ENCODE results near the gene TSC1. TPM values are rescaled to one million over a fixed set of nuclear protein-coding genes. Genes with fewer than 3 reads are reported as not detected.

The TSC1 gene
- total RNA-seq, 1 donor from 2014 or later, result 64.9 TPM

DNA sequence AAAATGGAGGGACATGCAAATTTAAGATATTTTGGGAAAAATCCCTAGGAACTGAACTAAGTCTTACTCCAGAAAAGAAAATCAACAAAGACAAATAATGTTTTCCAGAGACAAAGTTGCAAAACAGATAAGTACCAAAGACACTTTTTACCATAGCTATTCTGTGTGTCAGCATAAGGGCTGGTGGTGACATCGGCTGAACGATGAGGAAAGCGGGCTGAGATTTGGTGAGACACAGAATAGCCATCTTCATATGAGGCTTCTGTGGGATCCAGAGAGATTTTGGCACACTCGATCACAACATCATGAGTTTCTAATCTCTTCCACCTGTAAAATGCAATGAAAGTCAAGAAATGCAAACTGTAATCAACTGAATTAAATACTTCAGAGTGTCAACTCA, 32.3 kb downstream of the TSC1 start:
- TF ChIP-seq, protein P1, sequence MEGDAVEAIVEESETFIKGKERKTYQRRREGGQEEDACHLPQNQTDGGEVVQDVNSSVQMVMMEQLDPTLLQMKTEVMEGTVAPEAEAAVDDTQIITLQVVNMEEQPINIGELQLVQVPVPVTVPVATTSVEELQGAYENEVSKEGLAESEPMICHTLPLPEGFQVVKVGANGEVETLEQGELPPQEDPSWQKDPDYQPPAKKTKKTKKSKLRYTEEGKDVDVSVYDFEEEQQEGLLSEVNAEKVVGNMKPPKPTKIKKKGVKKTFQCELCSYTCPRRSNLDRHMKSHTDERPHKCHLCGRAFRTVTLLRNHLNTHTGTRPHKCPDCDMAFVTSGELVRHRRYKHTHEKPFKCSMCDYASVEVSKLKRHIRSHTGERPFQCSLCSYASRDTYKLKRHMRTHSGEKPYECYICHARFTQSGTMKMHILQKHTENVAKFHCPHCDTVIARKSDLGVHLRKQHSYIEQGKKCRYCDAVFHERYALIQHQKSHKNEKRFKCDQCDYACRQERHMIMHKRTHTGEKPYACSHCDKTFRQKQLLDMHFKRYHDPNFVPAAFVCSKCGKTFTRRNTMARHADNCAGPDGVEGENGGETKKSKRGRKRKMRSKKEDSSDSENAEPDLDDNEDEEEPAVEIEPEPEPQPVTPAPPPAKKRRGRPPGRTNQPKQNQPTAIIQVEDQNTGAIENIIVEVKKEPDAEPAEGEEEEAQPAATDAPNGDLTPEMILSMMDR (IDR thresholded peaks at IDR 0.05), result no peak
- no peak for TF ChIP-seq EZH2phosphoT487 (IDR thresholded peaks at IDR 0.05)
- no peak for TF ChIP-seq EZH2 (IDR thresholded peaks at IDR 0.05)
- Histone ChIP-seq H3K4me2 (no peak overlapping the region), H3K79me2 (ENCODE audit: low read depth) (no peaks in the 10 kb centered on the region), H3K4me3 (no peak overlapping the region), H3K4me1 (no peaks in the 10 kb centered on the region), H3K27me3 (no peaks in the 10 kb centered on the region), H3K36me3 (peaks cover 9% of the 10 kb centered on the region), H4K20me1 (ENCODE audit: low read depth) (no peaks in the 10 kb centered on the region), H3K9ac (no peak overlapping the region), H3K27ac (no peak overlapping the region), H3F3A (ENCODE audit: low read depth) (no peaks in the 10 kb centered on the region), H3K9me3 (ENCODE audit: low read depth) (no peaks in the 10 kb centered on the region), H2AFZ (replicated peaks) (no peak overlapping the region)
- no peaks in the 10 kb centered on the region for H3K4me1 Mint-ChIP-seq
- peaks cover 16% of the 10 kb centered on the region for H3K36me3 Mint-ChIP-seq
- no peak overlapping the region for H3K4me3 Mint-ChIP-seq
- no peak for DNase-seq (ENCODE audit: low spot score)
- H3K27ac Mint-ChIP-seq, result no peak overlapping the region
- H3K9me3 Mint-ChIP-seq, result no peaks in the 10 kb centered on the region
- H3K27me3 Mint-ChIP-seq (ENCODE audit: insufficient read depth, low read depth), result peaks cover 4% of the 10 kb centered on the region

DNA sequence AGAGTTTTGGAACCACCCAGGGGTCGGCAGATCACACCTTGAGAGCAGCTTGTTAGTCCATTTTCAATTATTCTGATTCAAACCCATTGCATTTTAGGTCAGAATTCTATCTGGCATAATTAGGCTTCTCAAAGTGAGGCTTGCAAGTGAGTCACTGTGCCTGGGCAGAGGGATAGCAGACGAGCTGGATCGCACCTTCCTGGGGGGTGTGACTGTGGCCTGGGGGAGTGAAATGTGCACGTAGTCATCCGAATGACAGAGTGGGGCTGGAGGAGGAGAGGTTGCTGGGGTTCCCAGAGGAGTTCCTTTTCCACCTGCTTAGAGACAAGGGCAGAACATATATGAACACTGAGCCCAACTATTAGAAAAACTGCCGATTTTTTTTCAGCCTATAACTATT, 34.0 kb downstream of the TSC1 start:
- Histone ChIP-seq H3K4me1 (no peaks in the 10 kb centered on the region), H3K4me2 (no peak overlapping the region), H3F3A (ENCODE audit: low read depth) (no peaks in the 10 kb centered on the region), H3K27me3 (no peaks in the 10 kb centered on the region), H3K27ac (no peak overlapping the region), H3K9me3 (ENCODE audit: low read depth) (no peaks in the 10 kb centered on the region), H3K9ac (no peak overlapping the region), H3K36me3 (peaks cover 6% of the 10 kb centered on the region), H3K79me2 (ENCODE audit: low read depth) (no peaks in the 10 kb centered on the region), H2AFZ (replicated peaks) (no peak overlapping the region), H3K4me3 (no peak overlapping the region), H4K20me1 (ENCODE audit: low read depth) (no peaks in the 10 kb centered on the region)
- no peak for DNase-seq (ENCODE audit: low spot score)
- peaks cover 4% of the 10 kb centered on the region for H3K27me3 Mint-ChIP-seq (ENCODE audit: insufficient read depth, low read depth)
- TF ChIP-seq EZH2phosphoT487 (IDR thresholded peaks at IDR 0.05) (no peak), EZH2 (IDR thresholded peaks at IDR 0.05) (no peak)
- TF ChIP-seq, protein P1 (IDR thresholded peaks at IDR 0.05), result no peak
- no peak overlapping the region for H3K27ac Mint-ChIP-seq
- no peaks in the 10 kb centered on the region for H3K4me1 Mint-ChIP-seq
- H3K36me3 Mint-ChIP-seq, result peaks cover 12% of the 10 kb centered on the region
- H3K4me3 Mint-ChIP-seq, result no peak overlapping the region
- H3K9me3 Mint-ChIP-seq, result no peaks in the 10 kb centered on the region

DNA sequence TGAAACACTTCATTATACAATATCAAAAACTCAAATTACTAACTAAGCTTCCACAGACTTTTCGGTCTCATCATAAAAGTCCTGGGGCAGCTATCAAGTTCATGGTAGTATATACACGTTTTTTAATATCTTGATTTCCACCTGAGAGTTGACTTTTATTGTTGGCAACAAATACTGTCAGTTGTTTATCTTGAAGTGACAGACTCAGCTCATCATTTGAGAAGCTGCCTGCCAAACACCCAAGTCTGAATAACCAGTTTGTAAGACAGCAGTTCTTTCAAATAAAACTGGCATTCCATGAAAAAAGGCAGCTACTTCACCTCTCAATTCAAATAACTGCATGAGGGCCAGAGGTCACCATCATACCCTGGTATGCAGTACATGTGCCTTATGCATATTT, 35.1 kb downstream of the TSC1 start:
- H3K4me2 ChIP-seq, result no peak overlapping the region
- Mint-ChIP-seq H3K27me3 (ENCODE audit: insufficient read depth, low read depth) (peaks cover 2% of the 10 kb centered on the region), H3K36me3 (peaks cover 12% of the 10 kb centered on the region), H3K27ac (no peak overlapping the region), H3K9me3 (no peaks in the 10 kb centered on the region), H3K4me1 (no peaks in the 10 kb centered on the region), H3K4me3 (no peak overlapping the region)
- H3K27ac ChIP-seq, result no peak overlapping the region
- H2AFZ ChIP-seq (replicated peaks), result no peak overlapping the region
- no peak for DNase-seq (ENCODE audit: low spot score)
- H3F3A ChIP-seq (ENCODE audit: low read depth), result no peaks in the 10 kb centered on the region
- H3K4me1 ChIP-seq, result no peaks in the 10 kb centered on the region
- H3K4me3 ChIP-seq, result no peak overlapping the region
- H3K36me3 ChIP-seq, result peaks cover 6% of the 10 kb centered on the region
- H3K79me2 ChIP-seq (ENCODE audit: low read depth), result no peaks in the 10 kb centered on the region
- no peak overlapping the region for H3K9ac ChIP-seq
- no peaks in the 10 kb centered on the region for H3K9me3 ChIP-seq (ENCODE audit: low read depth)
- TF ChIP-seq EZH2 (IDR thresholded peaks at IDR 0.05), result no peak
- no peak for TF ChIP-seq EZH2phosphoT487 (IDR thresholded peaks at IDR 0.05)
- TF ChIP-seq, protein P1 (IDR thresholded peaks at IDR 0.05), result no peak
- no peaks in the 10 kb centered on the region for H3K27me3 ChIP-seq
- H4K20me1 ChIP-seq (ENCODE audit: low read depth), result peaks cover under 1% of the 10 kb centered on the region

Measured in neural progenitor cell (in vitro differentiated cells).